ENCODE measurements around the gene ZNF436.

- no peak for TF ChIP-seq CTCF (IDR thresholded peaks at IDR 0.05; ENCODE audit: poor library complexity, severe bottlenecking)
- no peak for TF ChIP-seq POLR2AphosphoS5 (IDR thresholded peaks at IDR 0.05)
Measured at GRCh38 chr1:23376890-23377811, 7.5 kb upstream of the ZNF436 start.

Measured in neural cell (in vitro differentiated cells).